SK-N-SH treated with all-trans-retinoic acid at 6 μM for 48 hours (cell line): ENCODE results near the gene RPS24.

ENCODE experiments used
- ATAC-seq: fragments of 200-7000 bp; cut with Tn5 transposase; 3 replicates; pipeline ENCODE4 v1.9.1; 2020; ENCODE audit warnings: mild to moderate bottlenecking, moderate library complexity
- ARNTL ChIP-seq: fragments of 450-650 bp; formaldehyde crosslinking; IDR thresholded peaks from 2 replicates; pipeline ENCODE4 v1.5.0; 2020; ENCODE audit warnings: low read depth, mild to moderate bottlenecking, moderate library complexity, borderline replicate concordance
- BACH2 ChIP-seq: fragments of 250-450 bp; sonication (Bioruptor Pico); IDR thresholded peaks from 2 replicates; pipeline ENCODE4 v1.9.0; 2021; ENCODE audit warnings: mild to moderate bottlenecking, borderline replicate concordance
- CSDC2 ChIP-seq: fragments of 250-450 bp; sonication (Bioruptor Pico); IDR thresholded peaks from 2 replicates; pipeline ENCODE4 v1.5.0; 2020; ENCODE audit warnings: mild to moderate bottlenecking, moderate library complexity
- CSRNP3 ChIP-seq: fragments of 250-450 bp; sonication (Bioruptor Pico); IDR thresholded peaks from 2 replicates; pipeline ENCODE4 v1.5.1; 2021; ENCODE audit warnings: mild to moderate bottlenecking, moderate library complexity
- ISL1 ChIP-seq: fragments of 250-450 bp; sonication (Bioruptor Pico); IDR thresholded peaks from 2 replicates; pipeline ENCODE4 v2.1.2; 2022; ENCODE audit warnings: mild to moderate bottlenecking, moderate library complexity
- OSR1 ChIP-seq: fragments of 250-450 bp; sonication (Bioruptor Pico); IDR thresholded peaks from 2 replicates; pipeline ENCODE4 v1.8.0; 2022; ENCODE audit warnings: moderate library complexity, mild to moderate bottlenecking, inconsistent platforms
- PATZ1 ChIP-seq: fragments of 250-450 bp; sonication (Bioruptor Pico); IDR thresholded peaks from 2 replicates; pipeline ENCODE4 v1.8.0; 2020; ENCODE audit warnings: mild to moderate bottlenecking, moderate library complexity, borderline replicate concordance
- PPARA ChIP-seq: fragments of 250-450 bp; sonication (Bioruptor Pico); IDR thresholded peaks from 2 replicates; pipeline ENCODE4 v1.5.0; 2020; ENCODE audit warnings: mild to moderate bottlenecking, borderline replicate concordance
- RARB ChIP-seq: fragments of 250-450 bp; sonication (Bioruptor Pico); IDR thresholded peaks from 2 replicates; pipeline ENCODE4 v1.8.0; 2021; ENCODE audit warnings: mild to moderate bottlenecking, moderate library complexity
- SNAI2 ChIP-seq: fragments of 250-450 bp; sonication (Bioruptor Pico); IDR thresholded peaks from 2 replicates; pipeline ENCODE4 v1.5.0; 2020; ENCODE audit warnings: mild to moderate bottlenecking, moderate library complexity
- TOX ChIP-seq: fragments of 250-450 bp; sonication (Bioruptor Pico); IDR thresholded peaks from 2 replicates; pipeline ENCODE4 v1.8.0; 2021; ENCODE audit warnings: mild to moderate bottlenecking, moderate library complexity, borderline replicate concordance
- ZC3H10 ChIP-seq: fragments of 250-450 bp; sonication (Bioruptor Pico); IDR thresholded peaks from 2 replicates; pipeline ENCODE4 v1.5.1; 2021; ENCODE audit warnings: mild to moderate bottlenecking, moderate library complexity
- ZFP30 ChIP-seq: fragments of 450-650 bp; formaldehyde crosslinking; IDR thresholded peaks from 2 replicates; pipeline ENCODE4 v1.5.0; 2022; ENCODE audit warnings: mild to moderate bottlenecking, moderate library complexity
- ZNF70 ChIP-seq: fragments of 450-650 bp; formaldehyde crosslinking; IDR thresholded peaks from 2 replicates; pipeline ENCODE4 v1.5.0; 2020; ENCODE audit warnings: mild to moderate bottlenecking, moderate library complexity
- ZNF8 ChIP-seq: fragments of 450-650 bp; formaldehyde crosslinking; IDR thresholded peaks from 2 replicates; pipeline ENCODE4 v1.5.0; 2020; ENCODE audit warnings: mild to moderate bottlenecking, moderate library complexity
- TF ChIP-seq, protein P1 (sequence below): fragments of 250-450 bp; sonication (Bioruptor Pico); IDR thresholded peaks from 2 replicates; pipeline ENCODE4 v1.5.1; 2020; ENCODE audit warnings: low read depth, mild to moderate bottlenecking, moderate library complexity
- TF ChIP-seq, protein P2 (sequence below): fragments of 250-450 bp; sonication (Bioruptor Pico); IDR thresholded peaks from 2 replicates; pipeline ENCODE4 v1.5.0; 2020; ENCODE audit warnings: mild to moderate bottlenecking, moderate library complexity
- TF ChIP-seq, protein P3 (sequence below): fragments of 250-450 bp; sonication (Bioruptor Pico); IDR thresholded peaks from 2 replicates; pipeline ENCODE4 v1.8.0; 2021; ENCODE audit warnings: low read depth, mild to moderate bottlenecking, moderate library complexity, borderline replicate concordance

RPS24 gene

GRCh38 chr10:78023741-78024140 is 9.9 kb upstream of the RPS24 start:
- TF ChIP-seq SNAI2 (CRISPR knock-in tag): no peak
- TF ChIP-seq, protein P1, sequence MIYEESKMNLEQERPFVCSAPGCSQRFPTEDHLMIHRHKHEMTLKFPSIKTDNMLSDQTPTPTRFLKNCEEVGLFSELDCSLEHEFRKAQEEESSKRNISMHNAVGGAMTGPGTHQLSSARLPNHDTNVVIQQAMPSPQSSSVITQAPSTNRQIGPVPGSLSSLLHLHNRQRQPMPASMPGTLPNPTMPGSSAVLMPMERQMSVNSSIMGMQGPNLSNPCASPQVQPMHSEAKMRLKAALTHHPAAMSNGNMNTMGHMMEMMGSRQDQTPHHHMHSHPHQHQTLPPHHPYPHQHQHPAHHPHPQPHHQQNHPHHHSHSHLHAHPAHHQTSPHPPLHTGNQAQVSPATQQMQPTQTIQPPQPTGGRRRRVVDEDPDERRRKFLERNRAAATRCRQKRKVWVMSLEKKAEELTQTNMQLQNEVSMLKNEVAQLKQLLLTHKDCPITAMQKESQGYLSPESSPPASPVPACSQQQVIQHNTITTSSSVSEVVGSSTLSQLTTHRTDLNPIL (CRISPR knock-in tag): no peak
- TF ChIP-seq ZNF8: no peak
- no peak for TF ChIP-seq TOX (CRISPR knock-in tag)
- TF ChIP-seq, protein P2, sequence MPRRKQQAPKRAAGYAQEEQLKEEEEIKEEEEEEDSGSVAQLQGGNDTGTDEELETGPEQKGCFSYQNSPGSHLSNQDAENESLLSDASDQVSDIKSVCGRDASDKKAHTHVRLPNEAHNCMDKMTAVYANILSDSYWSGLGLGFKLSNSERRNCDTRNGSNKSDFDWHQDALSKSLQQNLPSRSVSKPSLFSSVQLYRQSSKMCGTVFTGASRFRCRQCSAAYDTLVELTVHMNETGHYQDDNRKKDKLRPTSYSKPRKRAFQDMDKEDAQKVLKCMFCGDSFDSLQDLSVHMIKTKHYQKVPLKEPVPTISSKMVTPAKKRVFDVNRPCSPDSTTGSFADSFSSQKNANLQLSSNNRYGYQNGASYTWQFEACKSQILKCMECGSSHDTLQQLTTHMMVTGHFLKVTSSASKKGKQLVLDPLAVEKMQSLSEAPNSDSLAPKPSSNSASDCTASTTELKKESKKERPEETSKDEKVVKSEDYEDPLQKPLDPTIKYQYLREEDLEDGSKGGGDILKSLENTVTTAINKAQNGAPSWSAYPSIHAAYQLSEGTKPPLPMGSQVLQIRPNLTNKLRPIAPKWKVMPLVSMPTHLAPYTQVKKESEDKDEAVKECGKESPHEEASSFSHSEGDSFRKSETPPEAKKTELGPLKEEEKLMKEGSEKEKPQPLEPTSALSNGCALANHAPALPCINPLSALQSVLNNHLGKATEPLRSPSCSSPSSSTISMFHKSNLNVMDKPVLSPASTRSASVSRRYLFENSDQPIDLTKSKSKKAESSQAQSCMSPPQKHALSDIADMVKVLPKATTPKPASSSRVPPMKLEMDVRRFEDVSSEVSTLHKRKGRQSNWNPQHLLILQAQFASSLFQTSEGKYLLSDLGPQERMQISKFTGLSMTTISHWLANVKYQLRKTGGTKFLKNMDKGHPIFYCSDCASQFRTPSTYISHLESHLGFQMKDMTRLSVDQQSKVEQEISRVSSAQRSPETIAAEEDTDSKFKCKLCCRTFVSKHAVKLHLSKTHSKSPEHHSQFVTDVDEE (CRISPR knock-in tag): no peak
- no peak for TF ChIP-seq RARB (CRISPR knock-in tag)
- TF ChIP-seq ZC3H10 (CRISPR knock-in tag): no peak
- no peak for TF ChIP-seq CSDC2 (CRISPR knock-in tag)
- no peak for TF ChIP-seq CSRNP3
- no peak for TF ChIP-seq OSR1 (CRISPR knock-in tag)
- TF ChIP-seq, all 23 proteins: peak for 0
- ATAC-seq: no peak

- ATAC-seq: peak; percentile 14; the same call in 2 of the 3 replicates
- no peak for TF ChIP-seq PPARA (CRISPR knock-in tag)
- no peak for TF ChIP-seq RARB (CRISPR knock-in tag)
- TF ChIP-seq CSDC2 (CRISPR knock-in tag): no peak
- TF ChIP-seq BACH2 (CRISPR knock-in tag): no peak
- no peak for TF ChIP-seq ZFP30 (CRISPR knock-in tag)
- no peak for TF ChIP-seq CSRNP3
- no peak for TF ChIP-seq ZNF70
Observed at GRCh38 chr10:78025685-78026364, 7.8 kb upstream of the RPS24 start.

GRCh38 chr10:78028438-78029268 is 5.0 kb upstream of the RPS24 start:
- TF ChIP-seq ZC3H10 (CRISPR knock-in tag): no peak
- no peak for TF ChIP-seq RARB (CRISPR knock-in tag)
- no peak for TF ChIP-seq PPARA (CRISPR knock-in tag)
- TF ChIP-seq PATZ1 (CRISPR knock-in tag): no peak
- TF ChIP-seq ZFP30 (CRISPR knock-in tag): no peak
- no peak for TF ChIP-seq CSDC2 (CRISPR knock-in tag)
- TF ChIP-seq, protein P3, sequence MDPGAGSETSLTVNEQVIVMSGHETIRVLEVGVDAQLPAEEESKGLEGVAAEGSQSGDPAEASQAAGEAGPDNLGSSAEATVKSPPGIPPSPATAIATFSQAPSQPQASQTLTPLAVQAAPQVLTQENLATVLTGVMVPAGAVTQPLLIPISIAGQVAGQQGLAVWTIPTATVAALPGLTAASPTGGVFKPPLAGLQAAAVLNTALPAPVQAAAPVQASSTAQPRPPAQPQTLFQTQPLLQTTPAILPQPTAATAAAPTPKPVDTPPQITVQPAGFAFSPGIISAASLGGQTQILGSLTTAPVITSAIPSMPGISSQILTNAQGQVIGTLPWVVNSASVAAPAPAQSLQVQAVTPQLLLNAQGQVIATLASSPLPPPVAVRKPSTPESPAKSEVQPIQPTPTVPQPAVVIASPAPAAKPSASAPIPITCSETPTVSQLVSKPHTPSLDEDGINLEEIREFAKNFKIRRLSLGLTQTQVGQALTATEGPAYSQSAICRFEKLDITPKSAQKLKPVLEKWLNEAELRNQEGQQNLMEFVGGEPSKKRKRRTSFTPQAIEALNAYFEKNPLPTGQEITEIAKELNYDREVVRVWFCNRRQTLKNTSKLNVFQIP (CRISPR knock-in tag): no peak
- no peak for TF ChIP-seq ARNTL (CRISPR knock-in tag)
- no peak for TF ChIP-seq SNAI2 (CRISPR knock-in tag)
- no peak for TF ChIP-seq ZNF70
- TF ChIP-seq TOX (CRISPR knock-in tag): no peak
- TF ChIP-seq, protein P2 (CRISPR knock-in tag): no peak
- no peak for TF ChIP-seq ISL1
- peak; percentile 23 for ATAC-seq
